Endothelial cell of umbilical vein (primary cell): ENCODE results near the gene ZNF283. TPM values are rescaled to one million over a fixed set of nuclear protein-coding genes. Genes with fewer than 3 reads are reported as not detected.
"Not testable (repeated sequence)": the region's sequence is repeated elsewhere in the genome, so short reads cannot be mapped to it uniquely, and the experiment has no call there.

Experiments used
- BruUV-seq: library from RNA; stranded (reverse); fragments of 400-500 nt; replicated peaks from 2 replicates; lab custom pipeline; 2021; lab: Mats Ljungman, UMichigan
- CTCF ChIA-PET: fragments of 300-600, 350-600 bp; sonication (Branson Sonifier 250); formaldehyde crosslinking; loops from one replicate; lab custom pipeline; 2021; ENCODE audit warnings: antibody characterized with exemption, inconsistent platforms; lab: Charles Lee
- POLR2A ChIA-PET: fragments of 300-600, 350-600 bp; sonication (Branson Sonifier 250); formaldehyde crosslinking; loops from one replicate; lab custom pipeline; 2021; ENCODE audit warnings: antibody characterized with exemption, inconsistent platforms; lab: Charles Lee
- DNase-seq: peaks from one replicate; pipeline ENCODE4 v3.0.0-alpha.2; 2011; ENCODE audit warnings: low read depth, low spot score
- FAIRE-seq: peaks from 2 replicates; lab custom pipeline; 2011; peaks lifted over from hg19 to GRCh38; lab: Jason Lieb, UNC
- H2AFZ ChIP-seq: 2 replicates; pipeline ENCODE4 v1.6.0; 2012; ENCODE audit warnings: low read depth, low read length, control low read depth, inconsistent platforms
- H3K27ac ChIP-seq: 2 replicates; pipeline ENCODE4 v1.5.1; 2011; ENCODE audit warnings: low read depth, mild to moderate bottlenecking, control low read depth, low read length, moderate library complexity; ENCODE audit not compliant: insufficient read depth
- H3K27me3 ChIP-seq, 2 experiments: 2 replicates each; pipeline versions ENCODE4 v1.6.0 to v1.6.1; 2011; ENCODE audit warnings: low read length in 2 of 2, mixed read lengths in 1 of 2; ENCODE audit not compliant: control insufficient read depth in 2 of 2, insufficient read depth in 2 of 2
- H3K36me3 ChIP-seq, 2 experiments: 2 replicates in 1 of 2; 3 replicates in 1 of 2; pipeline ENCODE4 v1.5.1; 2011; ENCODE audit warnings: low read length in 2 of 2, mild to moderate bottlenecking in 1 of 2, moderate library complexity in 1 of 2; ENCODE audit not compliant: control insufficient read depth in 2 of 2, insufficient read depth in 2 of 2; ENCODE audit errors: extremely low read depth in 1 of 2
- H3K4me1 ChIP-seq: 3 replicates; pipeline ENCODE4 v1.5.1; 2011; ENCODE audit warnings: mild to moderate bottlenecking, low read length; ENCODE audit not compliant: control insufficient read depth, insufficient read depth; ENCODE audit errors: extremely low read depth
- H3K4me2 ChIP-seq: 2 replicates; pipeline ENCODE4 v1.6.1; 2011; ENCODE audit warnings: low read length, control low read depth, mixed read lengths; ENCODE audit not compliant: insufficient read depth
- H3K4me3 ChIP-seq, 3 experiments: fragments of 200-600 bp in 1 of 3; sonication (generic), shearing (Covaris generic) in 1 of 3; replicated peaks in 1 of 3; 2 replicates each; pipeline ENCODE4 v1.5.1; 2011 to 2016; ENCODE audit warnings: control low read depth in 3 of 3, low read length in 3 of 3, mild to moderate bottlenecking in 2 of 3, inconsistent platforms in 1 of 3, low read depth in 1 of 3, moderate library complexity in 1 of 3; ENCODE audit not compliant: insufficient read depth in 1 of 3
- H3K79me2 ChIP-seq: 2 replicates; pipeline ENCODE4 v1.6.0; 2012; ENCODE audit warnings: low read length, inconsistent platforms; ENCODE audit not compliant: control insufficient read depth, insufficient read depth
- H3K9ac ChIP-seq: replicated peaks from 2 replicates; pipeline ENCODE3; 2011; ENCODE audit warnings: low read length, control low read depth; ENCODE audit not compliant: insufficient read depth; ENCODE audit errors: extremely low read depth
- H3K9me1 ChIP-seq: replicated peaks from 3 replicates; pipeline ENCODE4 v1.6.0; 2011; ENCODE audit warnings: mild to moderate bottlenecking, low read length; ENCODE audit not compliant: control insufficient read depth, insufficient read depth; ENCODE audit errors: extremely low read depth
- H3K9me3 ChIP-seq: replicated peaks from 2 replicates; pipeline ENCODE4 v1.5.1; 2012; ENCODE audit warnings: low read length, inconsistent platforms; ENCODE audit not compliant: control insufficient read depth, insufficient read depth
- H4K20me1 ChIP-seq: replicated peaks from 2 replicates; pipeline ENCODE3; 2011; ENCODE audit warnings: mild to moderate bottlenecking, low read length; ENCODE audit not compliant: control insufficient read depth, insufficient read depth; ENCODE audit errors: extremely low read depth
- EZH2 ChIP-seq: IDR thresholded peaks from 2 replicates; pipeline ENCODE4 v1.6.1; 2012; ENCODE audit warnings: borderline replicate concordance, low read depth, mild to moderate bottlenecking, moderate library complexity, low read length, inconsistent platforms; ENCODE audit not compliant: severe bottlenecking
- FOS ChIP-seq: IDR thresholded peaks from 2 replicates; pipeline ENCODE4 v1.6.1; 2011; ENCODE audit warnings: mild to moderate bottlenecking, low read length, moderate library complexity, borderline replicate concordance; ENCODE audit not compliant: insufficient read depth
- GATA2 ChIP-seq: IDR thresholded peaks from 2 replicates; pipeline ENCODE4 v1.7.0; 2011; ENCODE audit warnings: low read depth, mild to moderate bottlenecking, moderate library complexity, mixed read lengths, low read length; ENCODE audit not compliant: insufficient read length, insufficient read depth
- JUN ChIP-seq: IDR thresholded peaks from 2 replicates; pipeline ENCODE4 v1.6.1; 2011; ENCODE audit warnings: borderline replicate concordance, low read depth; ENCODE audit not compliant: insufficient read length, insufficient read depth
- MYC ChIP-seq: IDR thresholded peaks from one replicate; pipeline ENCODE4 v1.6.1; 2011; ENCODE audit warnings: mild to moderate bottlenecking, low read depth, low read length
- dilution Hi-C: fragments of 300-500 bp; cut with MboI; formaldehyde crosslinking; loops from one replicate; pipeline ENCODE4 v1.15.0; 2019; ENCODE audit warnings: low sequenced_read_pairs; ENCODE audit not compliant: extremely low pct_ligation_motif_present
- intact Hi-C: fragments of 100-400 bp; cut with micrococcal nuclease; formaldehyde crosslinking; loops from one replicate; pipeline ENCODE4 v1.10.0; 2022
- polyA plus RNA-seq, 4 experiments: library from polyadenylated mRNA; depleted of rRNA in 3 of 4; stranded (reverse) in 3 of 4; unstranded in 1 of 4; fragments of >200 nt; gene quantifications; 2 replicates each; pipeline versions ENCODE4 v1.2.1 to v1.2.3, GENCODE V29; 2011 to 2012; ENCODE audit warnings: missing spikeins in 1 of 4
- total RNA-seq: library from RNA; stranded (reverse); gene quantifications from 2 replicates; pipeline ENCODE4 v1.2.3, GENCODE V29; 2021
- TF ChIP-seq, protein P1 (sequence below), 2 donors: IDR thresholded peaks; 1 replicate in 1 of 2; 2 replicates in 1 of 2; pipeline ENCODE4 v1.5.1; 2011; ENCODE audit warnings: low read length in 2 of 2, mild to moderate bottlenecking in 2 of 2, moderate library complexity in 2 of 2, control low read depth in 1 of 2, inconsistent platforms in 1 of 2, low read depth in 1 of 2; ENCODE audit not compliant: insufficient read depth in 1 of 2; ENCODE audit errors: extremely low read depth in 1 of 2
- TF ChIP-seq, protein P2 (sequence below): IDR thresholded peaks from 2 replicates; pipeline ENCODE4 v1.6.1; 2011; ENCODE audit not compliant: insufficient read depth, insufficient read length

The ZNF283 gene
- total and polyA plus RNA-seq, 2 donors (not counting 3 experiments of a cell fraction or from before 2014, with no cell fraction given), result 1.9 to 10.7 TPM

DNA sequence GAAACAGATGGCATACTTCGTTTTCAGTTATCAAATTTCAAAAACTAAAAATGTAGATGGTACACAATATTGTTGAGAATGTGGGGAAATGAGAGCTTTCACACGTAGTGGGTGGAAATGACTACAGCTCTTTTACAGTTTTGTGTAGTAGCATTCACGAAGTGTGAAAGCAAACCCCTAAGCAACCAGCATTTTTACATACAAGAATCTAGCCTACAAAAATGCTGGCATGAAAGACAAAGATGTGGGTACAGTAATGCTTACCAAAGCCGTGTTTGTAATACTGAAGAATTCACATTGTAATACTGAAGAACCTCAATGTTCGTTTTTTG, 6.3 kb upstream of the ZNF283 start:
- no peak for TF ChIP-seq EZH2
- TF ChIP-seq, protein P1, sequence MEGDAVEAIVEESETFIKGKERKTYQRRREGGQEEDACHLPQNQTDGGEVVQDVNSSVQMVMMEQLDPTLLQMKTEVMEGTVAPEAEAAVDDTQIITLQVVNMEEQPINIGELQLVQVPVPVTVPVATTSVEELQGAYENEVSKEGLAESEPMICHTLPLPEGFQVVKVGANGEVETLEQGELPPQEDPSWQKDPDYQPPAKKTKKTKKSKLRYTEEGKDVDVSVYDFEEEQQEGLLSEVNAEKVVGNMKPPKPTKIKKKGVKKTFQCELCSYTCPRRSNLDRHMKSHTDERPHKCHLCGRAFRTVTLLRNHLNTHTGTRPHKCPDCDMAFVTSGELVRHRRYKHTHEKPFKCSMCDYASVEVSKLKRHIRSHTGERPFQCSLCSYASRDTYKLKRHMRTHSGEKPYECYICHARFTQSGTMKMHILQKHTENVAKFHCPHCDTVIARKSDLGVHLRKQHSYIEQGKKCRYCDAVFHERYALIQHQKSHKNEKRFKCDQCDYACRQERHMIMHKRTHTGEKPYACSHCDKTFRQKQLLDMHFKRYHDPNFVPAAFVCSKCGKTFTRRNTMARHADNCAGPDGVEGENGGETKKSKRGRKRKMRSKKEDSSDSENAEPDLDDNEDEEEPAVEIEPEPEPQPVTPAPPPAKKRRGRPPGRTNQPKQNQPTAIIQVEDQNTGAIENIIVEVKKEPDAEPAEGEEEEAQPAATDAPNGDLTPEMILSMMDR (IDR thresholded peaks at IDR 0.05; ENCODE audit: extremely low read depth in 1 of 2, insufficient read depth in 1 of 2, low read depth in 1 of 2, low read length in 2 of 2), result no peak
- no peak for TF ChIP-seq JUN
- no peak for TF ChIP-seq MYC
- TF ChIP-seq, protein P2, sequence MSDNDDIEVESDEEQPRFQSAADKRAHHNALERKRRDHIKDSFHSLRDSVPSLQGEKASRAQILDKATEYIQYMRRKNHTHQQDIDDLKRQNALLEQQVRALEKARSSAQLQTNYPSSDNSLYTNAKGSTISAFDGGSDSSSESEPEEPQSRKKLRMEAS, result no peak
- TF ChIP-seq GATA2, result no peak
- no peak for TF ChIP-seq FOS
- no peak for FAIRE-seq
- Histone ChIP-seq H3K4me3 (peak overlapping the region; percentile 15 to 36 (median 18)), H3K9ac (no peak overlapping the region), H4K20me1 (no peaks in the 10 kb centered on the region), H3K36me3 (no peaks in the 10 kb centered on the region), H3K9me3 (no peaks in the 10 kb centered on the region), H3K4me2 (peak overlapping the region; percentile 43), H3K9me1 (no peaks in the 10 kb centered on the region), H3K27ac (no peak overlapping the region), H3K4me1 (no peaks in the 10 kb centered on the region), H2AFZ (peak overlapping the region; percentile 91), H3K27me3 (peaks cover 10 to 21% of the 10 kb centered on the region in 2 experiments), H3K79me2 (no peaks in the 10 kb centered on the region)
- ChIA-PET POLR2A (no interaction called here), CTCF (interaction anchor here (1.3 to 1.7 kb wide), 3 partner anchors 11 to 153 kb away, joined by 4 to 7 read pairs (median 5); no protein-coding TSS in a partner anchor)
- DNase-seq, result no peak
- dilution Hi-C loops, result no loop called here
- intact Hi-C loops, result loop anchor here (10.0 kb wide), 1 partner anchor 274 kb away; the partner anchor contains the start of gene ZNF224
- BruUV-seq, result no TSS peak

DNA sequence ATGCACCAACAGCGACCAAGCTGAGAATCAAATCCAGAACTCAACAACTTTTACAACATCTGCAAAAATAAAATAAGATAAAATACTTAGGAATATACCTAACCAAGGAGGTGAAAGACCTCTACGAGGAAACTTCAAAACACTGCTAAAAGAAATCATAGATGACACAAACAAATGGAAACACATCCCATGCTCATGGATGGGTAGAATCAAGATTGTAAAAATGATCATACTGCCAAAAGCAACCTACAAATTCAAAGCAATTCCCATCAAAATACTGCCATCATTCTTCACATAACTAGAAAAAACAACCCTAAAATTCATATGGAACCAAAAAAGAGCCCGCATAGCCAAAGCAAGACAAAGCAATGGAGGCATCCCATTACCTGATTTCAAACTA, 3.3 kb upstream of the ZNF283 start:
- H3K4me3 ChIP-seq, H2AFZ ChIP-seq, POLR2A ChIA-PET, DNase-seq, H3K27ac ChIP-seq, H4K20me1 ChIP-seq, H3K36me3 ChIP-seq, H3K4me2 ChIP-seq, H3K4me1 ChIP-seq, FAIRE-seq, H3K9me3 ChIP-seq, dilution Hi-C loops, H3K9me1 ChIP-seq, BruUV-seq, H3K9ac ChIP-seq, H3K79me2 ChIP-seq: not testable (repeated sequence)
- H3K27me3 ChIP-seq, result peaks cover 11 to 18% of the 10 kb centered on the region in 2 experiments
- CTCF ChIA-PET, result interaction anchor here (1.5 kb wide), 1 partner anchor 14 kb away, joined by 4 read pairs; no protein-coding TSS in a partner anchor
- intact Hi-C loops, result loop anchor here (10.0 kb wide), 1 partner anchor 271 kb away; the partner anchor contains the start of gene ZNF224

DNA sequence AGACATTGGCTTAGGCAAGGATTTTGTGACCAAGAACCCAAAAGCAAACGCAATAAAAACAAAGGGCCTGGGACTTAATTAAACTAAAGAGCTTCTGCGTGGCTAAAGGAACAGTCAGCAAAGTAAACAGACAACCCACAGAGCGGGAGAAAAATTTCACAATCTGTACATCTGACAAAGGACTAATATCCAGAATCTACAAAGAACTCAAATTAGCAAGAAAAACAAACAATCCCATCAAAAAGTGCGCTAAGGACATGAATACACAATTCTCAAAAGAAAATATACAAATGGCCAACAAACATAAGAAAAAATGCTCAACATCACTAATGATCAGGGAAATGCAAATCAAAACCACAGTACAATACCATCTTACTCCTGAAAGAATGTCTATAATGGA, 2.5 kb upstream of the ZNF283 start:
- H3K9me3 ChIP-seq, H3K9ac ChIP-seq, H3K4me3 ChIP-seq, H3K79me2 ChIP-seq, dilution Hi-C loops, H3K27ac ChIP-seq, H4K20me1 ChIP-seq, H2AFZ ChIP-seq, CTCF ChIA-PET, H3K4me1 ChIP-seq, BruUV-seq, H3K9me1 ChIP-seq, H3K4me2 ChIP-seq, FAIRE-seq, H3K36me3 ChIP-seq, POLR2A ChIA-PET, DNase-seq: not testable (repeated sequence)
- peaks cover 11 to 18% of the 10 kb centered on the region in 2 experiments for H3K27me3 ChIP-seq
- intact Hi-C loops, result loop anchor here (10.0 kb wide), 1 partner anchor 270 kb away; the partner anchor contains the start of gene ZNF224
